GM21723 (cell line): ENCODE measurements around the gene HJV.

Source experiments
- ATAC-seq: cut with Tn5 transposase; IDR thresholded peaks from one replicate; pipeline ENCODE4 v1.9.1; 2021; ENCODE audit warnings: mild to moderate bottlenecking, moderate library complexity; ENCODE audit not compliant: unreplicated experiment

Gene HJV

GRCh38 chr1:145978854-145979745, 42.4 kb downstream of the HJV start:
- ATAC-seq = peak; percentile 91

- ATAC-seq = no peak
Measured at GRCh38 chr1:145978471-145978853, 43.1 kb downstream of the HJV start.

- no peak for ATAC-seq
Measured at GRCh38 chr1:145977486-145978470, 43.8 kb downstream of the HJV start.

- ATAC-seq = no peak
Measured at GRCh38 chr1:145977016-145977415, 44.5 kb downstream of the HJV start.

DNA sequence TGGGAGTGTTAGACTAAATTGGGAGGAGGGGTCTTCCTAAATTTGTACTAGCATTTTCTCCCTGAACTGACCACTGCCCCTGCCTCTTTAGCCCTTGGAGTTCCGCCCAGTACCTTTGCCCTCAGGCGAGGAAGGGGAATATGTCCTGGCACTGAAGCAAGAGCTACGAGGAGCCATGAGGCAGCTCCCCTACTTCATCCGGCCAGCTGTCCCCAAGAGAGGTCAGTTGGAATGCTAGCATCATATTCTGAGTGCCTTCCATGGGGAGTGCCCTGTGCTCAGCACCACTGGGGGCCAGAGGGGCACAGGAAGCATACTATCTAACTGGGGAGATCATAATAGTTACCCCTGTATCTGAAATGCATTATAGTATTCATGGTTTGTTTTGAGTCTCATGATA, 46.3 kb downstream of the HJV start:
- no peak for ATAC-seq

DNA sequence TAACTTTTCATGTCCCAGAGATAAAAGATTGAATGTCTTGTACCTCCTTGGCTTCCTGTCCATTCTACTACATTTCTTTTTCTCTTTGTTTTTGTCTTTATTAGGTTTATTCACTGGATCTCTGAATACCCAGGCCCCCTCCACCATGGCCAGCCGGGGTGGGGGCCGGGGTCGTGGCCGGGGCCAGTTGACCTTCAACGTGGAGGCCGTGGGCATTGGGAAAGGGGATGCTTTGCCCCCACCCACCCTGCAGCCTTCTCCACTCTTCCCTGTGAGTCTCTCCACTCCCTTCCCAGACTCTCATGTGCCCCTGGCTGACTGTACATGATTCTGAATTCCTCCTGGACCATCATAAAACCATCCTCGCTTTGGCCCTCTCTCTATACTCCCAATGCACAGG, 46.8 kb downstream of the HJV start:
- ATAC-seq = no peak

- ATAC-seq = no peak
Measured at GRCh38 chr1:145972580-145972979, 49.0 kb downstream of the HJV start.
